NCI-H1930 (cell line): ENCODE measurements around the gene CCDC87.

Experiments
- DNase-seq, 2 experiments: peaks; one replicate each; lab custom pipeline; 2025; lab: John Stamatoyannopoulos, UW

Gene CCDC87

DNA sequence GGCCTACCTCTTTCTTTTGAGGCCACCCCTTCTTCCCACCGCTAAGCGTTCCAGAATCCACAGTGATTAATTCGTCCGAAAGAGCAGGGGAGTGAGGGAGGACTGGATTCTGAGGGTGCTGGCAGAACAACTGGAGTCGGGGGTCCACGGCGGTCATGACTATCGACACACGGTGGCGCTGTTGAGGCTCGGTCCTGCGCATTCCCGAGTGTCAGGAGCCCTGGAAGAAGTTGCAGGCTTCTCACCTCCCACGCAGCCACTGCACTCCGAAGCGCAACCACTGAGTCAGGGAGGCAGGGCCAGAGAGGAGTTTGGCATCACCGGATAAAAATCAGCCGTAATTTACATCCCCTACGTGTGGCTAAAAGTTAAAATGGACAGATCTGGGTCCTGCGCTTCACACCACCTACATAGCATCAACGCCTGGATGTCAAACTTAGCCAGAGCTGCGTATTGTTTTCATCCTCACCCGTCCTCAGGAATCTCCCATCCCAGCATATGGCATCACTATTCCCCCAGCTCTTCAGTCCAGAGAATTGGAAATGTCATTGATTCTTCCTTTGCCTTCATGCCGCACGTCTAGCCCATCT, 13.8 kb downstream of the CCDC87 start:
- peak; percentile 41 to 44 for DNase-seq

DNA sequence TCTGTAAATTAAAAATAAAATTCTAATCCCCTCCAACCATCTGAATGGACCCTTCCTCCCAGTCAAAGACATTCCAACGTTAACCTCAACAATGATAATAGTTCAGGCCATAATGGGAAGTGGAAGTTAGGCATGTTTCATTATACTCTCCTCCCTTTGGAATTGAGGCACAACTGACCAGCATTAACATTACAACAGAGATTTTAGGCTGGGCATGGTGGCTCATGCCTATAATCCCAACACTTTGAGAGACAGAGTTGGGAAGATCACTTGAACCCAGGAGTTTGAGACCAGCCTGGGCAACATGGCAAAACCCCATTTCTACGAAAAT, 22.0 kb downstream of the CCDC87 start:
- DNase-seq: no peak

DNA sequence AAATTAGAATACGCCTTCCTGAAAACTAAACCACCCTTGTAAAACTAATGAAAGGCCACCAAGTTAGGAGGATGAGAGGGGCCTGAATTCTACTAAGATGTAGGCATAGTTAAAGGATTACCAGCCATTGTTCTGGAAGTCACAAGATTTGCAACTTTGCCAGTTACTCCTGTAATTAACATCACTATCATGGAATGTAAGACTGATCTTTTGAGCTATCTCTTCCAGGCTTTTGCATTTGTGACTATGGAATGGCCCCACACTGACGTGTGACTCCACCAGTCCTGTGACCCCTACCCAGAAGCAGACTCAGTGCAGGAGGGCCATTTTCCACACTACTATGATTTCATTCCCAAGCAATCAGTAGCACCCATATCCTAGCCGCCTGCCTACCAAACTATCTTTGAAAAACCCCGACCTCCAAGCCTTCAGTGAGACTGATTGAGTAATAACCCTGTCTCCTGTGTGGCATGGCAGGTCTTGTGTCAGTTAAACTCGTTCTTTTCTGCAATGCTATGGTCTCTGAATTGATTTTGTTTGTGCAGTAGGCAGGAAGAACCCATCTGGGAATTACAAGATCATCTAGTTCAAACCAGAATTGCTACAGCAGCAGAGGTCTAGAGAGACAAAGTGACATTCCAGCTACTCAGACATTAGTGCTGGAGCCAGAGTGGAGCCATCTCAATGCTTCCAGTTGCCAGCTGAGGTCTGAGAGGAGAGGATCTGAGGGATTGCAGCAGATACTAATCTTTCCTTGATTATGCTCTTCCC, 22.6 kb downstream of the CCDC87 start:
- no peak for DNase-seq

DNA sequence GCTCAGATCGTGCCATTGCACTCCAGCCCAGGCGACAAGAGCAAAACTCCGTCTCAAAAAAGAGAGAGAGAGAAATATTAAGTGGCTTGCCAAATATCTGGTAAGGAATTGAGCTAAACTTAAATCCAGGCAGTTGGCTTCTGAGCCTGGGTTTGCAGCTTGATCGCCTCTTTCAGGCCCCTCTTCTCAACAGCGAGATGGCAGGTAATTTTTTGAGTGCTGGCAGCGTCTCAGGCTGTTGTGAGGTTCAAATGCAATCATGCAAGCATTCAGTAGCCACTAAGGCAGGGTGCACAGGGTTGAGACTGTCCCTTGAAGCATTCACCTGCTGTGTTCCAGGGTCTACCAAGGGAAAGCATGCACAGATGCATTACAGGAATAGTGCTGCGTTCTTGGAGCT, 23.8 kb downstream of the CCDC87 start:
- DNase-seq: no peak

DNA sequence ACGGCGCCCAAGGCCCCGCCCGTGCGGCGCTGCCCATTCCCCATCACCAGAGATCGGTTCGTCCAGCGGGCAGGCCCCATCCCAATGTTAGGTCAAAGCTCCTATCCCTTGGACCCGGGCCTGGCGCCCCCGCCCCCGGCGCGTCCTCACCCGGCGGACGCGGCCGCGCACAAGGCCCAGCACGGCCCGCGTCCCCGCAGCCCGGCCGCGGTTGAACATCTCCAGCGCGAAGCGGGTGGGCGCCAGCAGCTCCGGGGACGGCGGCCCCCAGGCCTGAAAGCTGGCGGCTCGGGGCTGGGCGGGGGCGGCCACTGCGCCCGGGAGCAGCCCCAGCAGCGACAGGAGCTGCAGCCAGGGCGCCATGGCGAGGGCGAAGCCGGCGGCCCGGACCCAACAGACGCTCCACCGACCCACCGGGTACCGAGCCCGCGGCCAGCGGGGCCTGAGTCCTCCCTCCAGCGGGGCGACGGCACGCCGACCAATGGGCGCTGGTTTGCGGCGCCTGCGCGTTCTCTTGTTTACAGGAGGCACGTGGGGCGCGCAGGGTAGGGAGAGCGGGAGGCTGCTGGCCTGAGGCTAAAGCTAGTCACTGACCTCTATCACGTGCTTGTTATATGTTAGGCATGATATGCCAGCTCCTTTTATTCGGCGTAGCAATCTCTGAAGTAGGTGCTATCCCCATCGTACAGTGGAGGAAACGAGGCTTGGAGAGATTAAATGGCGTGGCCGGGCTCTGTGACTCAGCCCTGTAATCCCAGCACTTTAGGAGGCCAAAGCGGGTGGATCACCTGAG, 24.5 kb downstream of the CCDC87 start, which contains the start of gene CTSF:
CTSF (minus strand) TSS at position 483 of the 793 bp plus-strand sequence; CDS start at position 363, 120 bp downstream.
- peak; percentile 51 to 70 for DNase-seq

DNA sequence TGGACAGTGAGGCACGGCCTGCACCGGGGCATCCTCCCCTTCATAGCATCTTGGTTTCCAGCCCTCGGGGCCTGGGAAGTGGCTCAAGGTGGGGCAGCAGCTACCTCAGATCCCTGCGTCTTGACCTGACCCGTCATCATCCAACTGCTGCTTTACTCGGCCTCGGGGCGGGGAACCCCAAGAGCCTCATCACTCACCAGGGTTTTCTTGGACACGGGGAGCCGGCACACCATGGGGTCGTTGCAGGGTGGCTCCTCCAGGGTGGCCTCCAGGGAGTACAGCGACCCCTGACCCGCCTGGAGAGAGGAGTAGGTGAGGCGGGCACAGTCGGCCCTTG, 25.1 kb downstream of the CCDC87 start:
- no peak for DNase-seq

DNA sequence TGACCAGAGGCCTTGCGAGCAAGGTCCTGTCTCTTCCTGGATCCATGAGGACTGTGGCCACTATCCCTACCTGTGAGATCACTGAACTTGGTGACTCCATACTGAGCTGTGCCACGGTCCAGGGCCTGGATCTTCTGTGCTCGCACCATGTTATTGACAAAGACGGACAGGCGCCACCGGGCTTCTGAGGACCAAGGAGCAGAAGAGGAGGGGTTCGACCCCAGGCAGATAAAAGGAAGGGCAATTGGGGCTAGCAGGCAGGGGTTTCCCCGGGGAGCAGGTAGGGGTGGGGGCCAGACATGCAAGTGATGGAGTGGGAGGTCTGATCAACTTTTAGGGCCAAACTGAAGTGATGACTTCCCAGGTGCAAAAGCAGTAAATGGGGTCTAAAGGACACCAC, 26.6 kb downstream of the CCDC87 start:
- DNase-seq: no peak

DNA sequence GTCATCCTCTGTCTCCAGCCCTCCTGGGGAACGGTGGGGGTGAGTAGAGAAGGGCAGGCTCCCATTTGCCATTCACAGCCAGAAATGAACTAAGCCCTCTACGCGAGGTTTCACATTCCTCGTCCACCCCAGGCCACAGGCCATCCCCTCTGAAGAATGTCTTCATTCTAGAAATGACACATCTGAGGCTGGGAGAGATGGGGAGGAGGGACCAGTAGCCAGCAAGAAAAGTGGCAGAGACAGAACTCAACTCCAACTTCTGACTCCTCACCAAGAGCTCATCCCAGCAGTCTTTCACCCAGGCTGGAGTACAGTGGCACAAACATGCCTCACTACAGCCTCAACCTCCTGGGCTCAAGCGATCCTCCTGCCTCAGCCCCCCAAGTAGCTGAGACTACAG, 27.9 kb downstream of the CCDC87 start:
- DNase-seq: no peak

DNA sequence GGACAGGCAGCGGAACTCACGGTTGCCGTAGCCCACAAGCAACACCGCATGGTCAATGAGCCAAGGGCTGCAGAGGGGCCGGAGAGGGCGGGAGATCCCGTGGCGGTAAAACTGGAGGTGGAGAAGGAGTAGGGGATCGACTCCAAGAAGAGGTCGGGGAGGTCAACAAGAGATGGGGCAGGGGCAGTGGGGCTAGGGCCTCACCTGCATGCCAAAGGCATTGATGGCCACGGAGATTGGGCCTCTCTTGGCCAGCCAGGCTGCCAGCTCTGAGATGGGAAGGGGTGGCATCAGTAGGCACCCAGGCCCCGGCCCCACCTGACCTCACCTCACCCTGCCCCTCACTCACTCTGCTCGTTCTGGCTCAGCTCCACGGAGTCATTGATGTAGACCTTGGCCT, 28.3 kb downstream of the CCDC87 start:
- DNase-seq: no peak

DNA sequence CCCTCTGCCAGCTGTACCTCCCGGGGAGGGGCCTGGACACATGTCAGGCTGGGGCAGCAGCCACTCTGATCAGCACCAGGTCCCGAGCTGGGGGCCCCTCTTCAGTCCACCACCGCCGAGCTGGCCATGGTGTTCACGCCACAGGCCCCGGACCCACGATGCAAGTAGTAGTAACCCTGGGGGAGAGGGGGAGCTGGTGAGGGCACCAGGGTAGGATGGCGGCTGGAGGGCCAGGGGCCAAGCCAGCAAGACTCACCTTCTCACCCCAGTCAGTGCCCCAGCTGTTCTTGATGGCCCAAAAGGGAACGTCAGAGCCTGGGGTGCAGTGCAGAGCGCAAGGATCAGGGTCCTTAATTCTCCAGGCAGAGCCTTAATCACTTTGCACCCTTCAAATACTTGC, 29.0 kb downstream of the CCDC87 start:
- DNase-seq: no peak

DNA sequence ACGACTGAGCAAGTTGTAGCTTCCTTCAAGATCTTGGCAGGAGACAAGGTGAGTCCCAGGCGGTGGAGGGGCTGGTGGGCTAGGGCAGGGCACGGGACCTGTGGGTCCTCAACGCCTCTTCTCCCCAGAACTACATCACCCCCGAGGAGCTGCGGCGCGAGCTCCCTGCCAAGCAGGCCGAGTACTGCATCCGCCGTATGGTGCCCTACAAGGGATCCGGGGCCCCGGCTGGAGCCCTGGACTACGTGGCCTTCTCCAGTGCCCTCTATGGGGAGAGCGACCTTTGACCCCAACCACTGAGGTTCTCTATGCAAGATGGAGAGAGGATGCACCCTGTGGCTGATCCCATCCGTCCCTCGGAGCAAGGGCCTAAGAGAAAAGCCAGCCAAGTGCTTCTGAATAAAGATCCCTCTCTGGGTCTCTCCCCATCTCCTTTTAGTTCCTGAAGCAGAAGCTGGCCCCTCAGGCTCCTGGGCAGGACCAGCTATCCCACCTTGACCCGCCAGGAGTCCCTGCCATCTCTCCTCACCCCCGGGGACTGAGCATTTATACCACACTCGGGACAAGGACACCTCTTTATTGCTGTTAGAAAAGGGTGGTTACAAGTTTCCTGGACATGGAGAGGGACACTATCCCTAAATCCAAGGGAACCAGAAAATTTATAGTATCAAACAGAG, 29.8 kb downstream of the CCDC87 start:
- no peak for DNase-seq

DNA sequence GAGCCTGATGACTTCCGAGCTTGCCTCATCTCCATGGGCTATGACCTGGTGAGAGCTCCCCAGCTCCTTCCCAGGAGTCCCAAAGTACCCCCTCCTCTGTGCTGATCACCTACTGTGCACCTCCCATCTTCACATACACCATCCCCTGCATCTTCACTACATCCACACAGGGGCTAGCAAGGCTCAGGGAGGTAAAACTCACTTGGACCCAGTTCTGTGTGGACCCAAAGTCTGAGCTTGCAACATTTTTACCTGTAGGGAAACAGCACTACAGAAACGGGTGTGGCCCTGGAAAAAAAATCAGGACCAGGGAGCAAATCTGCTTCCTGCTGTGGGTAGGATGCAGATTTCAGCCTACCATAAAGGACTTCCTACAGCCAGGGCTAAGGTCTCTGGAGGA, 30.6 kb downstream of the CCDC87 start:
- no peak for DNase-seq

DNA sequence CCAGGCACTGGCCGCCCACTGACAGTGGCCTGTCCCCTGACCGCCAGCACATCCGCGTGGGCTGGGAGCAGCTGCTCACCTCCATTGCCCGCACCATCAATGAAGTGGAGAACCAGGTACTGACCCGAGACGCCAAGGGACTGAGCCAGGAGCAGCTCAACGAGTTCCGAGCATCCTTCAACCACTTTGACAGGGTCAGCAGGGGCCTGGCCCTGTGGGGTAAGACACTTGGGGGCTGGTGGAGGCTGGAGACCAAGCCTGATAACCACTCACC, 31.0 kb downstream of the CCDC87 start:
- DNase-seq: no peak

DNA sequence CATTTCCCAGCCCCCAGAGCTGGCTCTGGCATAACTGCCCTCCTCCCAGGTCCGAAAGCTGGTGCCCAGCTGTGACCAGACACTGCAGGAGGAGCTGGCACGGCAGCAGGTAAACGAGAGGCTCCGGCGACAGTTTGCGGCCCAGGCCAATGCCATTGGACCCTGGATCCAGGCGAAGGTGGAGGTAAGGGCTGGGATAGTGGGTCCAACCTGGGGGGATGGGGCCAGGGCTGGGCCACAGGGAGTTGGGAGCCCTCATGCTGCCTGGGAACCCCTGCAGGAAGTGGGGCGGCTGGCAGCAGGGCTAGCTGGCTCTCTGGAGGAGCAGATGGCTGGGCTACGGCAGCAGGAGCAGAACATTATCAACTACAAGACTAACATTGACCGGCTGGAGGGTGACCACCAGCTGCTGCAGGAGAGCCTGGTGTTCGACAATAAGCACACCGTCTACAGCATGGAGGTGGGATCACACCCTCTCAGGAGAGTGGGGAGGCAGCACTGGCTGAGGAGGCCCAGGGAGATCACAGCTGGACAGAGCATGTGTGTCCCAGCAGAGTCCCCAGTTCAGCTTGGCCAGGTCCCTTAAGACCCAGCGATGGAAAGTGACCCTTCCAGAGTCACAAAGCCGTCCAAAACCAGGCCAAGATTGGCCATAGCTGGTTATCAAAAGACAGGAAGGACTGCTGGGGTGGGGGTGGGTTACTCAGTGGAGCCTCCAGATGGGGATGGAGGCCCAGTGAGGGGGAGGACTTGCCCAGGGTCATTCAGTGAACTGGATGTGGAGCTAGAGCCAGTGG, 31.5 kb downstream of the CCDC87 start:
- DNase-seq: no peak

DNA sequence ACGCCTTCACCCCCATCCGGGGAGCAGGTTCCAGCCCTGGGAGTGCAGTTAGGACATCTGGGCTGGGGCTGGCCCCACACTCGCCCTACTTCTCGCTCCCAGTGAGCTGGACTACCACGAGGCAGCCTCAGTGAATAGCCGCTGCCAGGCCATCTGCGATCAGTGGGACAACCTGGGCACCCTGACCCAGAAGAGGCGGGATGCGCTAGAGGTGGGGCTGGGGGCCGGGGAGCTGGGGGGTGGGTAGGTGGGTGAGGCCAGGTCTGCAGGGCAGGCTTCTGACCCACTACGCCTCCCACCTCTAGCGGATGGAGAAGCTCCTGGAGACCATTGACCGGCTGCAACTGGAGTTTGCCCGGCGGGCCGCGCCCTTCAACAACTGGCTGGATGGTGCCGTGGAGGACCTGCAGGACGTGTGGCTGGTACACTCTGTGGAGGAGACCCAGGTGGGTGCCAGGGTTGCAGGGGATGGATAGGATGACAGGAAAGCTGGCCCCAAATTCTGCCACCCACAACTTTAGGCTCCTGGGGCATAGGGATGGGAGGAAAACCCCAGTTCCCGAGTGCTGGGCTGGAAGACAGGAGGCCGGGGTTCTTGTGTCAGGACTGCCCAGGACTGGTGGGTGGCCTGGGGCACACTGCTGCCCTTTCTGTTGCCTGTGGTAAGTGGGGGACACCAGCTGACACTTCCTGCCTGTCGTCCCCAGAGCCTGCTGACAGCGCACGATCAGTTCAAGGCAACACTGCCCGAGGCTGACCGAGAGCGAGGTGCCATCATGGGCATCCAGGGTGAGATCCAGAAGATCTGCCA, 32.8 kb downstream of the CCDC87 start:
- DNase-seq: no peak

DNA sequence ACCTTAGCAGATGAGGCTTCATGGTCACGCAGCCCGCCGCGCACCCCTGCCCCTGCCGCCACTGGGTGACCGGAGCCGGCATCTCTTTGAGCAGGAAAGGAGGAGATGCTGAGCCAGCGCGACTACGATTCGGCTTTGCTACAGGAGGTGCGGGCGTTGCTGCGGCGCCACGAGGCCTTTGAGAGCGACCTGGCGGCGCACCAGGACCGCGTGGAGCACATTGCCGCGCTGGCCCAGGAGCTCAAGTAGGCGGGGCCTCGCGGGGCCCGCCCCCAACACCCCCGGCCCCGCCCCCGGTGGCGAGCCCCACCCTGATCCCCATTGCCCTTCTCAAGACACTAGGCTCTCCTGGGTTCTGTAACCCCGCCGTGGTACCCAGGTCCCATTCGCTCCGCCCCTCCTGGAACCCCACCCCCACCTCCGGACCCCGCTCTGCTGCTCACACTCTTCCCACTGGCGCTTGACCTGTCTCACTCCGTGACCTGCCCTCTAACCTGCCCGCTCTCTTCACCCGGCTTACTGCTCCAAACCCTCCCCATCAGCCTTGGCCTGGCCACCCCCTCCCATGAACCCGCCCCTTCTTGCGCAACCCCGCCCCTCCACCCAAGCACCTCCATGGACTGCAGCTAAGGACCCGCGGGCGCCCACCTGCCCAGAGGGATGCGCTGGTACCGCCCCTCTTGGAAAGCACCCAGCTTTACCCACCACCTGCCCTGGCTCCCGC, 33.6 kb downstream of the CCDC87 start:
- no peak for DNase-seq

DNA sequence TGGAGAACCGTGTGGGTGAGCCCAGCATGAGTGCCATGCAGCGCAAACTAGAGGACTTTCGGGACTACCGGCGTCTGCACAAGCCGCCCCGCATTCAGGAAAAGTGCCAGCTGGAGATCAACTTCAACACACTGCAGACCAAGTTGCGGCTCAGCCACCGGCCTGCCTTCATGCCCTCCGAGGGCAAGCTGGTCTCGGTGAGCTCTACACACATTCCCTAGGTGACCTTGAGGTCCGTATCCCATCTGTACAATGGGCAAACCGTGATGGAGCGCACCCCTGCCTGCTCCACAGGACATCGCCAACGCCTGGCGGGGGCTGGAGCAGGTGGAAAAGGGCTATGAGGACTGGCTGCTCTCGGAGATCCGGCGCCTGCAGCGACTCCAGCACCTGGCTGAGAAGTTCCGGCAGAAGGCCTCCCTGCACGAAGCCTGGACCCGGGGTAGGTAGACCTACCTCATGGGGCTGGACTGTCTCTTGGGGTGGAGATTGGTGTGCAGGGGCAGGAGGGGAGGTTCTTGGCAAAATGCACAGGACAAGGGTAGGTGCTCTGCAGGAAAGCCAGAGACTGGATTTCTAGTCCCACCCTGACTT, 35.0 kb downstream of the CCDC87 start:
- no peak for DNase-seq

DNA sequence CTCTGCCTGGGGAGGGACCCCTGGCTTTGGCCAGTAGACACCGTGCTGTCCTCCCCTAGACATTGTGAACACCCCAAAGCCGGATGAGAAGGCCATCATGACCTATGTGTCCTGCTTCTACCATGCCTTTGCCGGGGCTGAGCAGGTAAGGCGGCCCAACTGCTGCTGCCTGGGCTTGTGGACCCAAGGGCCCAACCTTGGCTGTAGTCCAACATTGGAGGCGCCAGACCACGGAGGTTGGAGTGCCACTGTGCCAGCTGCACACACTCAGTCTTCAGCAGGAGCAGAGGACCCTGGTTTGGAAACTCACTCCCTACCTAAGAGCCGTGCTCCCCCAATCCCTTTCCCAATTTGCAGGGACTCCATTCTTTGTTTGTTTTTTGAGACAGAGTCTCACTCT, 36.8 kb downstream of the CCDC87 start:
- no peak for DNase-seq

DNA sequence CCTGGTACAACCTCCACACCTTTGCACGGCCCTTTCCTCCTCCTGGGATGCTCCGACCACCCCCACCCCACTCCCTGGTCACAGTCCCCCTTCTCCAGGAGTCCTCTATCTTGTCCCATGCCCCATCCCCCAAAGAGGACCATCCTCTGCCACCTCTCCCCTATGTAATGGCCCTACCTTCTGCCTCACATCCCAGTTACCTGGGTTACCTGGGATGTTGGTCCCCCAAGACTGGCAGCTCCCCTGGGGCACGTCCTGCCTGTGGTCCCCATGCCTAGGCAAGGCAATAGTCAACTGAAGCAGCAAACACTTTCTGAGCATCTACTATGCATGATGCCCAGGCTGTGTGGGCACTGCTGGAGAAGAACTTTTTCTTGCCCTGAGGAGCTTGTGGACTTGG, 37.4 kb downstream of the CCDC87 start:
- DNase-seq: no peak

DNA sequence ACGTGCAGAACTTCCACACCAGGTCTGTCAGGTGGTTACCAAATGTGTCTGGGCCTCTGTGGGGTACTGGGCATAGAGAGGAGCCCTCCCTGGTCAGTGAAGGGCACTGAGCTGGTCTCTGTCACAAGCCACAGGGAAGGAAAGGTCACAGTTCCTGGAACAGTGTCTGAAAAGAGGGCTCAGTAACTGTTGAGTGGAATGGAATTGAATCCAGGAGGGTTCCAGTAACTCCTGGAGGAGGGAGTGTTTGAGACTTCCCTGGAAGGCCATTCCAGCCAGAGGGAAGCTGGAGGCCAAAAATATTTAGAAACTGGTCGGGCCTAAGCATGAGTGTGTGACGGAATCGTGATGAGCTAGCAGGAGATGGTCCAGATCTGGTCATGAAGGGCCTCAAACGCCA, 38.3 kb downstream of the CCDC87 start:
- no peak for DNase-seq
